GM13977 (cell line): ENCODE measurements around the gene SNAPIN.

Experiments
- DNase-seq: peaks from one replicate; pipeline ENCODE4 v3.0.0; 2012; ENCODE audit warnings: low spot score
- CTCF ChIP-seq: IDR thresholded peaks from 2 replicates; pipeline ENCODE4 v1.5.1; 2012; ENCODE audit warnings: mild to moderate bottlenecking, control low read depth; ENCODE audit not compliant: insufficient read depth; ENCODE audit errors: extremely low read depth, missing control alignments
- in situ Hi-C: fragments of 300-500 bp; cut with MboI; formaldehyde crosslinking; loops from one replicate; pipeline ENCODE4 v1.12.0; 2022; ENCODE audit warnings: low sequenced_read_pairs, low pct_unique_long_range_greater_than_20kb, mixed read lengths, inconsistent platforms; ENCODE audit not compliant: unreplicated experiment

Gene SNAPIN

GRCh38 chr1:153646672-153647345 lies 11.7 kb upstream of the SNAPIN start:
- DNase-seq = no peak
- no peak for TF ChIP-seq CTCF

GRCh38 chr1:153647346-153647714 lies 11.2 kb upstream of the SNAPIN start:
- in situ Hi-C loops = no loop called here
- no peak for DNase-seq
- no peak for TF ChIP-seq CTCF

More at GRCh38 chr1:153646672-153647345, 11.7 kb upstream of the SNAPIN start:
- in situ Hi-C loops = no loop called here

GRCh38 chr1:153648000-153648643 lies 10.4 kb upstream of the SNAPIN start:
- in situ Hi-C loops = no loop called here
- DNase-seq = no peak
- TF ChIP-seq CTCF = no peak

GRCh38 chr1:153649137-153649862 lies 9.2 kb upstream of the SNAPIN start:
- no peak for TF ChIP-seq CTCF
- in situ Hi-C loops = no loop called here
- no peak for DNase-seq

GRCh38 chr1:153649863-153650235 lies 8.7 kb upstream of the SNAPIN start:
- in situ Hi-C loops = no loop called here
- no peak for DNase-seq
- no peak for TF ChIP-seq CTCF

- no peak for TF ChIP-seq CTCF
- in situ Hi-C loops = no loop called here
- DNase-seq = no peak
Measured at GRCh38 chr1:153651771-153652170, 6.7 kb upstream of the SNAPIN start.
